Measurements from ENCODE around the gene INPP4B.
A peak's percentile ranks its signal among the peaks of the same experiment; 100 is the strongest.

INPP4B gene

GRCh38 chr4:142523111-142523510 lies 323.0 kb downstream of the INPP4B start:
- H3K27me3 ChIP-seq (ENCODE audit: insufficient read depth, low read length, poor library complexity) = no peaks in the 10 kb centered on the region
- no peak overlapping the region for H2AFZ ChIP-seq (ENCODE audit: low read depth, low read length)
- no peak for TF ChIP-seq CTCF (IDR thresholded peaks at IDR 0.05; ENCODE audit: borderline replicate concordance, extremely low read depth, low read length, poor library complexity, severe bottlenecking)
- TF ChIP-seq EZH2 (IDR thresholded peaks at IDR 0.05; ENCODE audit: borderline replicate concordance, low read depth, low read length, severe bottlenecking) = no peak
- no peak overlapping the region for H3K9ac ChIP-seq (ENCODE audit: low read depth, low read length)
- no peak overlapping the region for H3K4me2 ChIP-seq (ENCODE audit: insufficient read depth, low read length)
- H3K4me1 ChIP-seq (ENCODE audit: insufficient read depth, low read length) = peaks cover 4% of the 10 kb centered on the region
- H3K27ac ChIP-seq (ENCODE audit: low read length) = no peak overlapping the region
- H3K9me3 ChIP-seq (ENCODE audit: insufficient read depth, low read length, severe bottlenecking) = no peaks in the 10 kb centered on the region
- H3K36me3 ChIP-seq (ENCODE audit: insufficient read depth, low read length) = no peaks in the 10 kb centered on the region
- H4K20me1 ChIP-seq (ENCODE audit: insufficient read depth, low read length) = no peaks in the 10 kb centered on the region
- no peaks in the 10 kb centered on the region for H3K79me2 ChIP-seq (ENCODE audit: insufficient read depth, low read length)
- DNase-seq (no peak), ATAC-seq (ENCODE audit: insufficient read depth, low read depth) (no peak)
- no peak overlapping the region for H3K4me3 ChIP-seq (ENCODE audit: low read depth in 1 of 2, low read length in 2 of 2)

GRCh38 chr4:142519342-142519741 lies 326.8 kb downstream of the INPP4B start:
- Histone ChIP-seq H3K4me1 (ENCODE audit: insufficient read depth, low read length) (peaks cover 31% of the 10 kb centered on the region), H3K36me3 (ENCODE audit: insufficient read depth, low read length) (no peaks in the 10 kb centered on the region), H3K79me2 (ENCODE audit: insufficient read depth, low read length) (no peaks in the 10 kb centered on the region), H3K27me3 (ENCODE audit: insufficient read depth, low read length, poor library complexity) (no peaks in the 10 kb centered on the region), H3K9ac (ENCODE audit: low read depth, low read length) (no peak overlapping the region), H4K20me1 (ENCODE audit: insufficient read depth, low read length) (no peaks in the 10 kb centered on the region), H3K9me3 (ENCODE audit: insufficient read depth, low read length, severe bottlenecking) (no peaks in the 10 kb centered on the region), H3K27ac (ENCODE audit: low read length) (no peak overlapping the region), H3K4me3 (ENCODE audit: low read depth in 1 of 2, low read length in 2 of 2) (no peak overlapping the region), H3K4me2 (ENCODE audit: insufficient read depth, low read length) (no peak overlapping the region), H2AFZ (ENCODE audit: low read depth, low read length) (no peak overlapping the region)
- no peak for DNase-seq
- TF ChIP-seq EZH2 (IDR thresholded peaks at IDR 0.05; ENCODE audit: borderline replicate concordance, low read depth, low read length, severe bottlenecking) = no peak
- TF ChIP-seq CTCF (IDR thresholded peaks at IDR 0.05; ENCODE audit: borderline replicate concordance, extremely low read depth, low read length, poor library complexity, severe bottlenecking) = no peak
- ATAC-seq (ENCODE audit: insufficient read depth, low read depth) = no peak

GRCh38 chr4:142516686-142517526 lies 329.2 kb downstream of the INPP4B start:
- no peaks in the 10 kb centered on the region for H3K36me3 ChIP-seq (ENCODE audit: insufficient read depth, low read length)
- H4K20me1 ChIP-seq (ENCODE audit: insufficient read depth, low read length) = no peaks in the 10 kb centered on the region
- H3K9me3 ChIP-seq (ENCODE audit: insufficient read depth, low read length, severe bottlenecking) = no peaks in the 10 kb centered on the region
- no peak overlapping the region for H3K9ac ChIP-seq (ENCODE audit: low read depth, low read length)
- ATAC-seq (ENCODE audit: insufficient read depth, low read depth) (peak; percentile 59), DNase-seq (no peak)
- peak overlapping the region; percentile 57 for H2AFZ ChIP-seq (ENCODE audit: low read depth, low read length)
- H3K79me2 ChIP-seq (ENCODE audit: insufficient read depth, low read length) = no peaks in the 10 kb centered on the region
- H3K27ac ChIP-seq (ENCODE audit: low read length) = peak overlapping the region; percentile 59
- H3K4me1 ChIP-seq (ENCODE audit: insufficient read depth, low read length) = peaks cover 31% of the 10 kb centered on the region
- H3K4me3 ChIP-seq (ENCODE audit: low read depth in 1 of 2, low read length in 2 of 2) = no peak overlapping the region
- no peak overlapping the region for H3K4me2 ChIP-seq (ENCODE audit: insufficient read depth, low read length)
- H3K27me3 ChIP-seq (ENCODE audit: insufficient read depth, low read length, poor library complexity) = no peaks in the 10 kb centered on the region
- TF ChIP-seq EZH2 (IDR thresholded peaks at IDR 0.05; ENCODE audit: borderline replicate concordance, low read depth, low read length, severe bottlenecking) (no peak), CTCF (IDR thresholded peaks at IDR 0.05; ENCODE audit: borderline replicate concordance, extremely low read depth, low read length, poor library complexity, severe bottlenecking) (no peak)

All from DND-41 (cell line).